IPS-15b (cell line): ENCODE measurements around the gene PRODH.
"Not testable (repeated sequence)": the region's sequence is repeated elsewhere in the genome, so short reads cannot be mapped to it uniquely, and the experiment has no call there.

Experiments used
- H3K27me3 ChIP-seq: one replicate; pipeline ENCODE4 v1.6.1; 2013; ENCODE audit warnings: low read length; ENCODE audit not compliant: control insufficient read depth, insufficient read depth
- H3K36me3 ChIP-seq: one replicate; pipeline ENCODE4 v1.6.1; 2013; ENCODE audit warnings: low read length; ENCODE audit not compliant: control insufficient read depth, insufficient read depth
- H3K4me1 ChIP-seq: one replicate; pipeline ENCODE4 v1.6.1; 2013; ENCODE audit warnings: mild to moderate bottlenecking, low read length; ENCODE audit not compliant: control insufficient read depth, insufficient read depth
- H3K4me3 ChIP-seq: one replicate; pipeline ENCODE4 v1.5.1; 2013; ENCODE audit warnings: low read depth, low read length
- H3K9ac ChIP-seq: one replicate; pipeline ENCODE4 v1.6.1; 2013; ENCODE audit warnings: low read depth, mild to moderate bottlenecking, low read length
- H3K9me3 ChIP-seq: one replicate; pipeline ENCODE4 v1.6.1; 2013; ENCODE audit warnings: mild to moderate bottlenecking, low read length; ENCODE audit not compliant: control insufficient read depth, insufficient read depth

Gene PRODH

DNA sequence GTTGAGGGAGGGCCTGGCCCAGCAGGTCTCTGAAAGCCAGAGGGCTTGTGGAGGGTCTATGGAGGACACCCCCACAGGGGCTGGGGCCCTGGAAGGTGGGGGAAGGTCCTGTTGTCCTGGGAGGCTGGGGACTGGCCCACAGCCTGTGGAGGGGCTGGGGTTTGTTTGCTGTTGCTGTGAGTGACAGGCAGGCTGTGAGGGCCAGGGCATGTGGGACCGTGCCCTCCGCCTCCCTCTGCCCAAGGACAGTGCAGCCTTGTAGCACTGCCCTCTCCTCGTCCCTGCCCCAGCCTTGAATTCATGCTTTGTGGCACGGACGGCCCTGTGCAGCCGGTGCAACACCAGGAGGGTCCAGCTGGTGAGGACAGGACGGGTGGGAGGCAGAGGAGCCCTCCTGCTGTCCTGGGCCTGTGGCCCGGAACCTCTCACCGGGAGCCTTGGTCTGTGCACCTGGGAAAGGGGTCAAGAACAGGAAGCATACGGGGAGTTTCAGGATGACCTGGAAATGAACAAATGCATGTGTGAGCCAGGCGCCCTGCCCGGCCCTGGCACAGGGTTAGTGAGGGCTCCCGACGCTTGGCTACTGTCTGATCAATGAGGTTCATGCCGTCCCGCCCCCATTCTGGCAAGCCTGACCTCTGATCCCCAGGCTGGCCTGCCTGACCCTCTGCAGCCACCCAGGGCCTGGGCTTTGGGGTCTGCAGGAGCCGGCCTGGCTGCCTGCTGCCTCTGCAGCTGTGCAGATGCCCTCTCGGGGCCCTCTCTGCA, 37.4 kb upstream of the PRODH start:
- Histone ChIP-seq H3K4me3 (no peak overlapping the region), H3K36me3 (no peaks in the 10 kb centered on the region), H3K9me3 (no peaks in the 10 kb centered on the region), H3K4me1 (no peaks in the 10 kb centered on the region), H3K27me3 (no peaks in the 10 kb centered on the region), H3K9ac (no peak overlapping the region)

DNA sequence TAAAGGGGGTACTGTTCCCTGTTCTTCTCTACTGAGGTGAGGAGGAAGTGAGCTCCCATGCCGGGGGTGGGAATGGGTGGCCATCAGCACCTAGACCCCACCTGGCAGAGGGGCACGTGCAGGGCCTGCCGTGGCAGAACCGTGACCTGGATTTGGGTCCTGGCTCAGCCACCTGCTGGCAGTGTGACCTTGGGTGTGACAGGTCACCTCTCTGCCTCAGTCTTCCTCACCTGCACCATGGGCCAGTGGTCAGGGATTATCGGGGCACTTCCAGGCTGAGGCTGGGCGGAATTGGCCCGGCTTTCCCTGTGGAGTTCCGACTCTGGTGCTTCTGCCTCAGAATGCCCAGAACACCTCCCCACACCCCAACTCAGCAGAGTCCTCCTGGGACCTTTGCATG, 36.5 kb upstream of the PRODH start:
- H3K4me1 ChIP-seq, H3K36me3 ChIP-seq, H3K27me3 ChIP-seq, H3K4me3 ChIP-seq, H3K9me3 ChIP-seq, H3K9ac ChIP-seq: not testable (repeated sequence)

DNA sequence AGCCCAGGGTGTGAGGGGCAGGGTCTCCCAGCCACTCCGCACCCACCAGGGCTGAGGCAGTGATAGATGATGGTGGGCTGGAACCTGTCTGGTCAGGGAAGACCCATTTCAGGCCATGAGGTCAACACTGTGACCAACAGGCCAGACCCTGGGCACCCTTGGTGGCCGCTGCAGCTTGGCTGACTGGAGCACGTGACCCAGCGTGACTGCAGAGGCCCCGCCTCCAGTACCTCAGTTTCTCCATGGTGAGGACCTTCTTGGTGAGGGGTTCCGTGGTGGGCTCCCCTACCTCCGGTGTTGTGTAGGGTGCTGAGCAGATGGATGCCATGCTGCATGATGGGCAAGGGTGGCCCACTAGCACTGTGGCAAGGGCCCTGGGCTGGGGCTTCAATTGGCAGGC, 35.9 kb upstream of the PRODH start:
- not testable (repeated sequence) for H3K9me3 ChIP-seq, H3K4me3 ChIP-seq, H3K36me3 ChIP-seq, H3K4me1 ChIP-seq, H3K27me3 ChIP-seq, H3K9ac ChIP-seq

DNA sequence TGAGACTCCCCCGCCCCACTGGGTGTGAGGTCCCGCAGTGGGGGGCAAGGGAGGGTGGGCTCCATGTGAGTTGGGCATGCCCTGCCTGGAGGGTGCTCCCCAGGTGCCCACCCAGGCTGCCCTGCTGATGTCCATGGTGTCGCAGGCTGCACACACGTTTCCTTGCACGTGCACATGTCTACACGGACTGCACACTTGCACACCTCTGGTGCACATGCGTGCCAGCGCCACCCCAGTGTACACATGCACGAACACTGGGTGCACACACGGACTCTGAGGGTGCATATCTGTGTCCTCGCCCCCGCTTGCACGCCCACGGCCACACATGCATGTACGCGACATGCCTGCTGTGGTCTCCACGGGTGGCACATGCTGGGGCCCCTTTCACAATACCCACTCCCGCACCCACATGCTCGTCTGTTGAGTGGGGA, 35.2 kb upstream of the PRODH start:
- no peaks in the 10 kb centered on the region for H3K27me3 ChIP-seq
- H3K4me1 ChIP-seq, result no peaks in the 10 kb centered on the region
- peak overlapping the region; percentile 55 for H3K4me3 ChIP-seq
- H3K36me3 ChIP-seq, result no peaks in the 10 kb centered on the region
- H3K9me3 ChIP-seq, result no peaks in the 10 kb centered on the region
- no peak overlapping the region for H3K9ac ChIP-seq

DNA sequence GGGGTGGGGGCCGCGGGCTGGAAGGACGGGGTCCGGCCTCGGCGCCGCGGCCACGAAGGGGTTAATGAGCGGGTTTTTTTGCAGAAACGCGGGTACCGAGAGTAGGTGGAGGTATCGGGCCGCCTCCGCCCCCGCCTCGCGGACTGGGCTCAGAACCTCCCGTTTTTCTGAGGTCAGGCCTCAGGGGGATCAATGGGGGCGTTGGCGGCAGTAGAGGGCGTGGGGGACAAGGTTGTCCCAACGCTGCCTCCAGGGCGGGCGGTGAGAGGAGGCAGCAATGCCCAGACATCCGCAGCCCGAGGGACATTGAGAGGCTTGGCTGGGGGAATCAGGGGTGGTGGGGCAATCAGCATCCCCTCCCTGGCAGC, 34.8 kb upstream of the PRODH start:
- no peaks in the 10 kb centered on the region for H3K27me3 ChIP-seq
- no peak overlapping the region for H3K9ac ChIP-seq
- no peaks in the 10 kb centered on the region for H3K36me3 ChIP-seq
- H3K4me3 ChIP-seq, result peak overlapping the region; percentile 55
- no peaks in the 10 kb centered on the region for H3K9me3 ChIP-seq
- no peaks in the 10 kb centered on the region for H3K4me1 ChIP-seq

DNA sequence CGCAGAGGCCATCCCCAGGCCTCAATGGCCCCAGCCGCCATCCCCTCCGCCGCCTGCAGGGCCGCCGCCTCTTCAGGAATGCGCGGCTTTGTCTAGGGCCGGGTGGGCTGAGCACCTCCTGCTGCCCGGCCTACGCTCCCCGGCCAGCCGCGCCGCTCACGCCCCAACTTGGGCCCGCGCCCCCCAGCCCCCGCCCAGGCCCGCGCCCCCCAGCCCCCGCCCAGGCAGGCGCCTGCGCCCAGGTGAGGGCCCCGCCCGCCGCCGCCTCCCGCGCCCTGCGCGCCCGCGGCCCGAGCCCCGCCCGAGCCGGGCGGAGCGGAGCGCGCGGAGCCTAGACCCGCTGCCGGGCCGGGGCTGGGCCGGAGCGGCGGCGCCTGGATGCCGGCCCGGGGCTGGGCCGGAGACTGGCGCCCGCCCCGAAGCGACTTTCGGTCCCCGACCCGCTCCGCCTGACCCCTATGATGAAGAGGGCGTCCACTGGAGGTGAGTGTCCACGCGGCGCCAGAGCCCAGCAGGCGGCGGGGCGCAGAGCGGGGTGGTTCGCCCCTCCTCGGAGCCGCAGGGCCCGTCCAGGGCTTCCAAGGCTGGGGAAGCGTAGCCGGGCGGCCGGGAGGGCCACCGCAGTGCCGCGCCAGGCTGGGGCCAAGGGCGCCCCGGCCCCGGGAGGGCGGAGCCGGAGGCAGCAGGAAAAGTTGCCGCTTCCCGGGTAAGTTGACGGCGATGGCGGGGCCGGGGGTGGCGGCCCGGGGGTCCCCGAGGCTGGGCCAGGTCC, 34.3 kb upstream of the PRODH start:
- Histone ChIP-seq H3K36me3 (no peaks in the 10 kb centered on the region), H3K4me1 (no peaks in the 10 kb centered on the region), H3K4me3 (peak overlapping the region; percentile 55), H3K9ac (peak overlapping the region; percentile 90), H3K9me3 (no peaks in the 10 kb centered on the region), H3K27me3 (no peaks in the 10 kb centered on the region)

DNA sequence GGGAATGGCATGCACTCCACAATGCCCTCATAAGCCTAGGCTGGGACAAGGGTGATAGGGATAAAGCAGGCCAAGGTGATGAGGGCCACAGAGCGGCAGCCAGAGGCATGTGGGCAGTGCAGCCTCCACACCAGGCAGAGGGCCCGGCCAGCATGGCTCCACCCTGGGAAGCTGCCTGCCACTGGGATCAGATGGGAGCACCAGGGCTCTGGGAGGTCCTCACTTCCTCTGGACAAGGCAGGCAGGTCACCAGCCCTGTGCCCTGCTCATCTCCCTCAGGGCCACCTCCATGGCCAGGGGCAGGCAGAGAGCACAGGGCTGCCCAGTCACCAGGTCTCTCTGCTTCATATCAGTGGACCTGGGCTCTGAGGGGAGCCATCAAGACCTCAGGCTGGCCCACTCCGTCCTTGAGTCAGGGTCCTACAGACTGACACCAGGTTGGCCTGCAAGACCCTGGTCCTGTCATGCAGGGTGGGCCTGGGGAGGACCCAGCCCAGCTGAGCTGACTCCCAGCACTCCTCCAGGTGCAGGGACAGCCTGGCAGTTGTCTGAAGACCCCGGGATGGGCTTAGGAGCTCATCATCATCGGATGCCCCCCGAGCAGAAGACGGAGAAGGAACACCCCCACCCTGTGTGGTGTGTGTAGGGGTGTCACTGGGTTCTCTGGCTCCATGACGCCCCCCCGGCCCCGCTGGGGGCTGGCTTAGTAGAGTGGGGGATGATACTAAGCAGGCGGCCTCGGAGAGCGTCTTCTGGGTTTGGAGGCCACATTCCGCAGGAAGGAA, 33.3 kb upstream of the PRODH start:
- not testable (repeated sequence) for H3K4me1 ChIP-seq, H3K27me3 ChIP-seq, H3K9me3 ChIP-seq, H3K36me3 ChIP-seq, H3K4me3 ChIP-seq, H3K9ac ChIP-seq

DNA sequence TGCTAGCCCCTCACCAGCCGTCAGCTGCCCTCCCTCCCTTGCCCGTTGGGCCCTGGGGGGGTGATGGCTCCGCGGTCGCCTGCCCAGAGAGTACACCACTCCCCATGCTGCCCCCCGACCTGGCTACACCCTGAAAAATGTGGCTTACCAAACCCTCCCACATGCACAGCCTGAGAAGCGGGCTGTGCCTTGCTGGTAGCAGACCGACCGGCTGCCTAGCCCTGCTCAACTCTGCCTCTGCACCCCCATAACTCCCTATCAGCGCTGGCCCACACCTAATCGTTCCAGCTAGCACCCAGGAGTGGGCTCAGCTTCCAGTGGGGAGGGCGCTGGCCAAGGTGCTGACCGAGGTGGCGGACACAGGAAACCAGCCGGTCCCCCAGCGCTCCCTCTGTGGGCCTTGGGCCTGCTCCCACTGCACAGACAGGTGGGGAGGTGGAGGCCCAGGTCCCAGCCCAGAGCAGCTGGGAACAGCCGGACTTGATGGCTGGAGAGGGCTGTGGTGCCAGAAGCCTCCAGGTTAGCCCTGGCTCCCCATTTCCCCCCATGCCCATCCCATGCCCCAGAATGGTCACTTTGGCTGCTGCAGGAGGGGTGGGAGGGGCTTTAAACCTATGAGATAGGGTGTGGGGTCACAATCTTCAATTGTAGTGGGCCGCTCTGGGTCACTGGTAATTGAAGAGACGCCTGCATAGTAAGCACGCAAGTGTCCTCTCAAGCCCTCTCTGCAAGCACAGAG, 32.1 kb upstream of the PRODH start:
- Histone ChIP-seq H3K27me3 (no peaks in the 10 kb centered on the region), H3K36me3 (no peaks in the 10 kb centered on the region), H3K9me3 (no peaks in the 10 kb centered on the region)

DNA sequence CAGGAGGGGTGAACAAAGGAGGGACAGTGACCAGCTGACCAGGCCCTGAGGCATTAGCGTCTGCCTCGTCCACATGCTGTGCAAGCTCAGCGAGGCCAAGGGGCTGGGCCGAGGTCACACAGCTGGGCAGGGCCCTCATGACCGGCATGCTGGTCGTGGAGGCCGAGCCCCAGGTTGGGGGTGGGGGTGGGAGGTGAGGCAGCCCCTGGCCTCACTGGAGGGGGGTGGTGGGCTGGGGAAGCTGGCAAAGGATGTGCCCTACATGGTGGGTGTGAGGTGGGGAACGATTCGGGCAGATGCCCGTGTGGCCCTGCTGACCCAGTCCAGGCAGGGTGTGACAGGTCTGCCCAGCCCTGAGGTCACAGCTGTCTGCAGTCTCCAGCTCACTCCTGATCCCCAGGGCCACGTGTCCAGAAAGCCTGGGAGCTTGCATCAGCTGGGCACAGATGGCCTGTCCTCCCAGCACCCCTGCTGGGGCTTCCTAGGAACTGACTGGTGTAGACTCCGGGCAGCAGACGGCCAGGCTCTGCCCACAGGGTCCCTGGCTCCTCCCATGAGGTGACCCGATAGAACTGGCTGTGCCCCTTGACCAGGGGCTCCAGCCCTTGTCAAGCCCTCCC, 31.4 kb upstream of the PRODH start:
- H3K36me3 ChIP-seq, H3K27me3 ChIP-seq, H3K9ac ChIP-seq, H3K4me3 ChIP-seq, H3K4me1 ChIP-seq, H3K9me3 ChIP-seq: not testable (repeated sequence)

More for the DNA sequence above, 32.1 kb upstream of the PRODH start:
- Histone ChIP-seq H3K9ac (no peak overlapping the region), H3K4me1 (no peaks in the 10 kb centered on the region), H3K4me3 (no peak overlapping the region)

DNA sequence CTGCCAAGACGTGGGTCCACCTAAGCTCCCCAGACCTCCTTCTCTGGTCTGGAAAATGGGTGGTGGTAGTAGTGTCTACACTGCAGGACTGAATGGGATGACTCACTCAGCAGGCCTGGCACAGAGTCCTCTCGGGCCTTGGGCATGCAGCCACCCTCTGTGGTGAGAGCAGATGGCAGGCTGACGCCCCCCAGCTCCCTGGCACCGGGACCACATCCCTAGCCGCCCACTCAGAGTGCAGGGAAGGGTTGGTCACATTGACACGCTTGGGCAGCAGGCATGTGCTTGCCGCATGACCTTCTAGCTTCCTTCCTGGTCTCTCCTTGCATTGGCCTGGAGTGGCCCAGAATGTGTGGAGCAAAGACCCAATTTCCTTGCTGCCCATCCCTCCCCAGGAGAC, 30.7 kb upstream of the PRODH start:
- Histone ChIP-seq H3K9ac (no peak overlapping the region), H3K4me3 (no peak overlapping the region), H3K9me3 (no peaks in the 10 kb centered on the region), H3K27me3 (no peaks in the 10 kb centered on the region), H3K4me1 (no peaks in the 10 kb centered on the region), H3K36me3 (no peaks in the 10 kb centered on the region)
